Vagina (tissue), 2 donors: Measurements from ENCODE around the gene LRRC7.

Source experiments
- CTCF ChIP-seq, 3 experiments: fragments of 450-650 bp in 2 of 3; fragments of 200-600 bp in 1 of 3; sonication (generic) in 1 of 3; IDR thresholded peaks; one replicate each; pipeline ENCODE4 v1.5.1; 2017 to 2019; ENCODE audit warnings: antibody characterized with exemption in 3 of 3, mild to moderate bottlenecking in 2 of 3, moderate library complexity in 2 of 3
- POLR2A ChIP-seq, 2 donors: fragments of 450-650 bp; IDR thresholded peaks; one replicate each; pipeline ENCODE4 v1.6.1; 2017; ENCODE audit warnings: antibody characterized with exemption in 2 of 2, mild to moderate bottlenecking in 2 of 2, moderate library complexity in 2 of 2

GRCh38 chr1:69533343-69533742 is 34.4 kb upstream of the LRRC7 start:
- no peak for TF ChIP-seq CTCF (IDR thresholded peaks at IDR 0.05)
- TF ChIP-seq POLR2A (IDR thresholded peaks at IDR 0.05), result no peak
